Stomach (tissue), 4 donors: ENCODE data around the gene CHRM4.

Source experiments
- CTCF ChIP-seq, 7 experiments: fragments of 450-650 bp in 4 of 7; fragments of 200-600 bp in 3 of 7; sonication (generic) in 3 of 7; IDR thresholded peaks; one replicate each; pipeline ENCODE4 v1.5.1; 2016 to 2019; ENCODE audit warnings: antibody characterized with exemption in 7 of 7, control low read depth in 2 of 7, mild to moderate bottlenecking in 1 of 7
- POLR2AphosphoS5 ChIP-seq, 3 donors: sonication (generic); formaldehyde crosslinking; IDR thresholded peaks; one replicate each; pipeline ENCODE4 v1.6.1; 2016; ENCODE audit warnings: antibody characterized with exemption in 3 of 3

DNA sequence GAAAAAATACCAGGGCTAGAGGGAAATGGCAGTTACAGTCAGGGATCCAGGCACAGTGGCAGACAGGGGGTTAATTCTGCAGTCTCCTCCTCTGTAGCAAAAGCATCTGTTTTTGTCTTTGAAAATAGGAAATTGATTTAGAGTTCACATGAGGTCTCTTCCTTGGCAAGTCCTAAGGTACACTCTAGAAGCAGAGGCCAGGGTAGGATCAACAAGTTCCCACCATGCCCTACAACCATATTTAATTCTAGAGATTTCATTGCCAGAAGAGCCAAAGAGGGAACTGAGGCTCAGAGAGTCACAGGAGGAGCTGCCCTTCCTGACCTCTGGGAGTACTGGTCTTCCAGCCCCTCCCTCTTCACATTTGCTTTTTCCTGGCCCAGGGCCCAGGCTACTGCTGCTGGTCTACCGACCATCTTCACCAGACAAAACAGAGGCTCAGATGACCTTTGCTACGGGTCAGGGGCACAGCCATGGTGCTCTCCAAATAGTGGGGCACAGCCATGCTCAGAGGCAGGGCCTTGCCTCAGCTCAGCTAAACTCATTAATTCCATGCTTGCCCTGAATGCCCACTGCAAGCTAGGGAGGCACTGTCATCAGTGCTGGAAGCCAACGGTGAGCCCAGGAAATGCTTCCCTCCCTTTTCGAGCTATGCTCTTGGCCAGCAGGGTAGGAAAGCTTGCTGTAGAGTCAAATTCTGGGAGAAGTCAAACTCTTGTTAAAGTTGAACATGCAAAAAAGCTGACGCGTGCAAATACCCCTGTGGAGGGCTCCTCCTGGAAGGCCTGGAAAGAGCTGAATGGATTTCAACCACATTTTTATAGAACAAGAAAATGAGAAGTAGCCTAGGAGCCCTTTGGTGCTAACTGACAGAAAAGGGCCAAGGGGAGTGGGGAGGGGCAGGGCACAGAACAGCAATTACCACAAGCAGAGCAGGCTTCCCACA, 11.7 kb upstream of the CHRM4 start:
- TF ChIP-seq POLR2AphosphoS5 (IDR thresholded peaks at IDR 0.05) (no peak), CTCF (IDR thresholded peaks at IDR 0.05) (no peak)
